IgD-negative memory B cell (primary cell): ENCODE data around the gene HSPA9. TPM values are rescaled to one million over a fixed set of nuclear protein-coding genes. Genes with fewer than 3 reads are reported as not detected.

Experiments used
- H3K27ac Mint-ChIP-seq, 3 donors: one replicate each; pipeline ENCODE4 v1.8.0; 2020 to 2022; ENCODE audit warnings: mild to moderate bottlenecking in 3 of 3, mixed read lengths in 3 of 3, moderate library complexity in 1 of 3
- H3K27me3 Mint-ChIP-seq: one replicate; pipeline ENCODE4 v1.8.0; 2021; ENCODE audit warnings: mixed read lengths
- H3K36me3 Mint-ChIP-seq: one replicate; pipeline ENCODE4 v1.8.0; 2020; ENCODE audit warnings: mild to moderate bottlenecking, mixed read lengths
- H3K4me1 Mint-ChIP-seq, 3 donors: one replicate each; pipeline ENCODE4 v1.8.0; 2020 to 2022; ENCODE audit warnings: mixed read lengths in 3 of 3, mild to moderate bottlenecking in 1 of 3
- H3K4me3 Mint-ChIP-seq, 4 donors: one replicate each; pipeline ENCODE4 v1.8.0; 2020 to 2022; ENCODE audit warnings: mild to moderate bottlenecking in 4 of 4, mixed read lengths in 4 of 4, moderate library complexity in 3 of 4
- H3K9me3 Mint-ChIP-seq, 3 donors: one replicate each; pipeline ENCODE4 v1.8.0; 2020 to 2021; ENCODE audit warnings: mixed read lengths in 3 of 3, mild to moderate bottlenecking in 1 of 3
- polyA plus RNA-seq: library from polyadenylated mRNA; unstranded; fragments of 300-500 nt; fragmentation: Illumina TruSeq; gene quantifications from one replicate; pipeline ENCODE4 v1.2.3, GENCODE V29; 2021

HSPA9 gene
- polyA plus RNA-seq, 1 donor from 2014 or later = 126 TPM

DNA sequence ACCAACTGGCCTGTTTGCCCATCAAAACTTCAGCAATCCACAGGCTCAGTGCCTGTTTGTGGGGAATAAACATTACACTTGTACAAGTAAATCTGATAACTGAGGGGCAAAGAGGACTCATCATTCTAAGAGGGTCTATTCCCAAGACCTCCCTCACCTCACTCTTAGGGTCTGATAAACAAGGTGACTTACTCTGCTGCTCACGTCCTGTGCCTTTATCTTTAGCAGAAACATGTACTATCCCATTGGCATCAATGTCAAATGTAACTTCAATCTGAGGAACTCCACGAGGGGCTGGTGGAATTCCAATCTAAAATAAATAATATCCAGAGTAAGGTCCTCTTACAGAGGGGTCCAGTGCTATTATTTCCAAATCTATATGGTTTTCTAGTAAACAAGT is 17.5 kb downstream of the HSPA9 start:
- no peaks in the 10 kb centered on the region for H3K9me3 Mint-ChIP-seq
- H3K4me1 Mint-ChIP-seq = no peaks in the 10 kb centered on the region
- H3K36me3 Mint-ChIP-seq = peaks cover 2% of the 10 kb centered on the region
- no peaks in the 10 kb centered on the region for H3K27me3 Mint-ChIP-seq
- H3K27ac Mint-ChIP-seq = no peak overlapping the region
- H3K4me3 Mint-ChIP-seq = no peak overlapping the region

DNA sequence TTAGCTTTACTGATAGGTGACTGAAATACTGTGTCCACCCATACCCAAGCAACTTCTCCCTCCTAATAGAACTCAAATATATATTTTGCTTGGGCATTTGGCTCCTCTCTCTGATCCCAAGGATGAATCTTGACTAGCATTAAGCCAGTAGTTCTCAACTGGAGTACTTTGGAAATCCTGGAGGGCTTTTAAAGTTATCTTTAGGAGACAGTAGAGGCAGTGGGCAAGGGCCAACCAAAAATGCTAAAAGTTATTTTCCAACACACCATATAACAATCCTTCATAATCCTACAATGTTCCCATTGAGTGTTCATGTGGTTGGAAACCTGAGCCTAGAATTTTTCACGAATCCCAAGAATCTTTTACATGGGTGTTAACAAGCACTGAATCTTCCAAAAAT is 21.1 kb downstream of the HSPA9 start:
- H3K4me1 Mint-ChIP-seq = peaks cover 0 to 4% (median 3%) of the 10 kb centered on the region in 3 donors
- H3K9me3 Mint-ChIP-seq = no peaks in the 10 kb centered on the region
- no peaks in the 10 kb centered on the region for H3K36me3 Mint-ChIP-seq
- no peak overlapping the region for H3K27ac Mint-ChIP-seq
- no peaks in the 10 kb centered on the region for H3K27me3 Mint-ChIP-seq
- H3K4me3 Mint-ChIP-seq = no peak overlapping the region

DNA sequence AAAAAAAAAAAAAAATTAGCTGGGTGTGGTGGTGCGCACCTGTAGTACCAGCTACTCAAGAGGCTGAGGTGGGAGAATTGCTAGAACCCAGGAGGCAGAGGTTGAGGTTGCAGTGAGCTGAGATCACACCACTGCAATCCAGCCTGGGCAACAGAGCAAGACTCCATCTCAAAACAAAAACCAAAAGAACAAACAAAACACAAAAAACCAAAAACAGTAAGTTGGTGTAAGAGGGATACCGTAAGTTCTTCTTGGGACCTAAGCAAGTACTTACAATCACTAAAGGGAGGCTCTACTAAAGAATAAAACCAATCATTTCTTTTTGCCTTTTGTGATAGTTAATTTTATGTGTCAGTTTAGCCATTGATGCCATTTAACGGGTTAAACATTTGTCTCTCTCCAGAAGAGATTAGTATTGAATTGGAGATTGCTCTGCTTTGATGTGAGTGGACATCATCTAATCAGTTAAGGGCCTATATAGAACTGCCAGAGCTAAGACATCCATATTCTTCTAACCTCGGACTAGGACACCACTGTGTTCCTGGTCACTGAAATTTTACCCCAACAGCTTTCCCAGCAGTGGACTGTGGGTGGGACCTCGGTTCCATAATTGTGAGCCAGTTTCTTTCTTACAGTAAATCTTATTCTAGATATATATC is 21.6 kb downstream of the HSPA9 start:
- Mint-ChIP-seq H3K4me3 (no peak overlapping the region), H3K9me3 (no peaks in the 10 kb centered on the region), H3K4me1 (peaks cover 4 to 6% (median 4%) of the 10 kb centered on the region in 3 donors), H3K27me3 (no peaks in the 10 kb centered on the region), H3K36me3 (no peaks in the 10 kb centered on the region), H3K27ac (peak overlapping the region in 1 of 3 donors; percentile 86)

DNA sequence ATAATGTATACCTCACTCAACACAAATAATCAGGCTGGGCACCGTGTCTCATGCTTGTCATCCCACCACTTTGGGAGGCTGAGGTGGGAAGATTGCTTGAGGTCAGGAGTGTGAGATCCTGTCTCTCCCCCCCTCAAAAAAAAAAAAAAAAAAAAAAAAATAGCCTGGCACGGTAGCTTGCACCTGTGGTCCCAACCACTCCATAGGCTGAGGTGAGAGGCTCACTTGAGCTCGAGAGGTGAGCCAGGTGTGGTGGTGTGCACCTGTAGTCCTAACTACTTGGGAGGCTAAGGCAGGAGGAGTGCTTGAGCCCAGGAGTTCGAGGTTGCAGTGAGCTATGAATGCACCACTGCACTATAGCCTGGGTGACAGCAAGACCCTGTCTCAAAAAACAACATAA is 22.5 kb downstream of the HSPA9 start:
- Mint-ChIP-seq H3K9me3 (no peaks in the 10 kb centered on the region), H3K27ac (peak overlapping the region in 1 of 3 donors; percentile 86), H3K4me3 (no peak overlapping the region), H3K36me3 (no peaks in the 10 kb centered on the region), H3K27me3 (no peaks in the 10 kb centered on the region), H3K4me1 (peaks cover 11 to 12% (median 12%) of the 10 kb centered on the region in 3 donors)

DNA sequence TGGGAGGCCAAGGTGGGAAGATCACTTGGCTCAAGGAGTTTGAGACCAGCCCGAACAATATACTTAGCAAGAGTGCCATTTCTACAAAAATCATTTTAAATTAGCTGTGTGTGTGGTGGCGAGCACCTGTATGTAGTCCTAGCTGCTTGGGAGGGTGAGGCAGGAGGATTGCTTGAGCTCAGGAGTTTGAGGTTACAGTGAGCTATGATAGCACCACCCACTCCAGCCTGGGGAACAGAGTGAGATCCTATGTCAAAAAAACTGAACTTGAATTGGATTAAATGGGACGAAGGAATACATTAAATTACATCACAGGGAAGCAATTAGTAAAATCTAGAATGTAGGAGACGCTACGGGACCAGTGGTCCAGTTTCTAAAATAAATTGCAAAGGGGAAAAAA is 25.8 kb downstream of the HSPA9 start:
- no peaks in the 10 kb centered on the region for H3K9me3 Mint-ChIP-seq
- H3K4me1 Mint-ChIP-seq = peaks cover 16 to 27% (median 18%) of the 10 kb centered on the region in 3 donors
- H3K4me3 Mint-ChIP-seq = no peak overlapping the region
- no peaks in the 10 kb centered on the region for H3K27me3 Mint-ChIP-seq
- H3K36me3 Mint-ChIP-seq = no peaks in the 10 kb centered on the region
- H3K27ac Mint-ChIP-seq = no peak overlapping the region

DNA sequence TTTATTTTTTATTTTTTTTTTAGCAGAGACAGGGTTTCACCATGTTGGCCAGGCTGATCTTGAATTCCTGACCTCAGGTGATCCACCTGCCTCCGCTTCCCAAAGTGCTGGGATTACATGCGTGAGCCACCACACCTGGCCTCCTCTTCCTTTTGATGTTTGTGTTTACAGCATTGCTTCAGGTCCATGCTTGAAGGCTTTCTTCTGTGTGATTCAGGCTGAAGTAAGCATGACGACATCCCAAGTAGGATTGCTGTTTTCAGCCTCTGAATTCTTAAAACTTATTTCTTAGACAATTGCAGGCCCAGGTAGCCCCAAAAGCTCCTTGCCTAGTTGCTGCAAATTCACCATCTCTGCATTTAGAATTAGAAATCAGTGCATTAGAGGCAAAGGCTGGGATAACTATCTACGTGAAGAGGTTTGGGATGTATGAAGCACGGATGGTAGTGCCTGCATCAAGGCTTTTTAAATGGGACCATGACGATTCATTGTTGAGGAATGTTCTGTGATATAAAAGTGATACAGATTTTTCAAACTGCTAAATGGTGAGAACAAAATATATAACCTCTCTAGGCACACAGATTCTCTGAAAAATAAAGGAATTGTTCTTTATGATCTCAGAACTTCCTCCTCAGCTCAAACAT is 29.2 kb downstream of the HSPA9 start:
- Mint-ChIP-seq H3K9me3 (no peaks in the 10 kb centered on the region), H3K4me3 (peak overlapping the region in 1 of 4 donors; percentile 62), H3K36me3 (no peaks in the 10 kb centered on the region), H3K4me1 (peaks cover 26 to 42% (median 39%) of the 10 kb centered on the region in 3 donors), H3K27me3 (no peaks in the 10 kb centered on the region), H3K27ac (peak overlapping the region; percentile 12 to 62 (median 23))

DNA sequence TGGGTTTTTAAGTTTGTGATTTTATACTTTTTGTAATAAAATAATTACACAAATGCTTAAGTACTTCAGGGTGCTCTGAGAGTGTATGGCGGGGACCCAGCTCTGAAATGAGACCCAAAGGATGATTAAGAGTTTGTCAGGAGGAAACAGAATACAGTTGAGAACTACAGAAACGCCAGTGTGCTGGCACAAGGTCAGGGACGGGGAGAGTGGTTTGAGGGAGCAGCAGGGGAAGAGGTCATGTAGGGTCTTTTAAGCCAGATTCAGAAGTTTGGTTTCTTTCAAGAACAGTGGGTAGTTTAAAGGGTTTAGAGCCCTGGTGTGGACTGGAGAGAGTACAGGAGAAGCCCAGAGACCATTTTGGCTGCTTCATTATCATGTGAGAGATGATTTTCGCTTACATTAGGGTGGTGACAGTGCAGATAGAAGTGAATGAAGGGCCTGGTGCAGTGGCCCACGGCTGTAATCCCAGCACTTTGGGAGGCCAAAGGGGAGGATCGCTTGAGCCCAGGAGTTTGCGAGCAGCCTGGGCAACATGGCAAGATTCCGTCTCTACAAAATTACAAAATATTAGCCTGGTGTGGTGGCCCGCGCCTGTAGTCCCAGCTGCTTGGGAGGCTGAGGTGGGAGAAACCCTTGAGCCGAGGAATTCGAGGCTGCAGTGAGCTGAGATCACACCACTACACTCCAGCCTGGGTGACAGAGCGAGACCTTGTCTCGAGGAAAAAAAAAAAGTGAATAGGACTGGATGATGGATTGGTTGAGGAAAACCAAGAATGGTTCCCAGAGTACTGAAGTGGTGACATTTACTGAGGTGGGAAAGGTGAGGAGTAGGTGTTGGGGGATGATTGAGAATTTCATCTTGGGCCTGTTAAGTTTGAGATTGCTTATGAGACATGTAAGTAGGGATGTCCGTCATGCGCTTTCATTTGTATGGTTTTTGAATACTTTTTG is 30.7 kb downstream of the HSPA9 start:
- Mint-ChIP-seq H3K36me3 (no peaks in the 10 kb centered on the region), H3K4me1 (peaks cover 32 to 57% (median 55%) of the 10 kb centered on the region in 3 donors), H3K27ac (peak overlapping the region; percentile 99 to 100 (median 99)), H3K9me3 (no peaks in the 10 kb centered on the region), H3K4me3 (peak overlapping the region; percentile 98 to 99 (median 99)), H3K27me3 (no peaks in the 10 kb centered on the region)

DNA sequence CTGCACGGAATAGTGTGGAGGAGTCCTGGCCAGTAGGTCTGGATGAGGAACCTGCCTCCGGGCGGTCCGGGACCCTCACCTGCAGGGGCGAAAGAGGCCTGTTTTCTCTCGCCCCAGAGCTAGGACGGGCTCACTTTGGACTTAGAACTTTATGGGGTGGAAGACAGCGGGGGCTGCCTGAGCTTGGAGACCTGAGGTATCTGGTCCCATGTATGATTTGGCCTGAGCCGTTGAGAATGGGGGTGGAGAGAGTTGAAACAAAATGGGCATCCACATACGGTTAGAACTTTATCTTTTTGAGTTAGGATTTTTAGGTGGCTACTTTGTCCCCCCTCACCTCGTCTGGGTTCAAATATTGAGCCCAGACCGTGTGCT is 31.5 kb downstream of the HSPA9 start:
- no peaks in the 10 kb centered on the region for H3K36me3 Mint-ChIP-seq
- peak overlapping the region; percentile 99 to 100 (median 99) for H3K27ac Mint-ChIP-seq
- peak overlapping the region; percentile 98 to 99 (median 99) for H3K4me3 Mint-ChIP-seq
- no peaks in the 10 kb centered on the region for H3K27me3 Mint-ChIP-seq
- H3K9me3 Mint-ChIP-seq = no peaks in the 10 kb centered on the region
- H3K4me1 Mint-ChIP-seq = peaks cover 36 to 60% (median 60%) of the 10 kb centered on the region in 3 donors

DNA sequence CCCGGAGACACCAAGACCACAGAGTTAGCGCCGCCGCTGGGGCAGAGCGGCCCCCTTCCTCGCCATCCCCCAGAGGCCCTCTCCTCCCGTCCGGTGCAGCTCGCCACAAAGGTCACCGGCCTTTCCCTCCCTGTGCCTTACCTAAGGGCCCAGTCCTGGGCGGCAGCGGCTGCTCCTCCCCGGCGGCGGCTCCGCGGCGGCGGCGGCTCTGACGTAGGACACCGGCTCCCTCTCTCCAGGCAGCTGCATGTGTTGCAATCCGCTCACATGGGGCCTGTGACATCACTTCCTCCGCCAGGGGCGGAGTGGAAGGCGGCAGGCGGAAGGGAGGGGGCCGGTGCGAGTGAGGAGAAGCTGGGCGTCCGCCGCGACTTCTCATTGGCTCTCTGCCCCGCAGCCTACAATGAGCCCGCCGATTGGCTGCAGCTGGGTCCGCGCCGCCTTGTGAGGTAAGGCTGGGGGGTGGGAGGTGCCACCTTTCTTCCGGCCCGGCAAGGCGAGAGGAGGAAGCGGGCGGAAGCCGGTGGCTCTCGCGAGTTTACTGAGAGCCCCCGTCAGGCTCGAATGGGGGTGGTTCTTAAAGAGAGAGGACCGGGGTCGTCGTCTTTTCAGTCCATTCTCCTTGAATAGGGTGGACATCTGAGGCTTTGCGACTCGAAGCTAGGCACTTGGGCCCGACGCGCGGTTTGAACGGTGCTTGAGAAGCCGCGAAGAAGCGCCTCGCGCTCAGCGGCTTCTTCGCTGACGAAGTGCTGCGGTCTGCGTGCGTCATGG is 32.1 kb downstream of the HSPA9 start, which contains the start of gene ETF1:
Gene ETF1, minus strand, starts transcription at position 281 of the 774 bp plus-strand sequence. CDS start 318 bp downstream, outside the sequence.
- H3K9me3 Mint-ChIP-seq = no peaks in the 10 kb centered on the region
- no peaks in the 10 kb centered on the region for H3K27me3 Mint-ChIP-seq

DNA sequence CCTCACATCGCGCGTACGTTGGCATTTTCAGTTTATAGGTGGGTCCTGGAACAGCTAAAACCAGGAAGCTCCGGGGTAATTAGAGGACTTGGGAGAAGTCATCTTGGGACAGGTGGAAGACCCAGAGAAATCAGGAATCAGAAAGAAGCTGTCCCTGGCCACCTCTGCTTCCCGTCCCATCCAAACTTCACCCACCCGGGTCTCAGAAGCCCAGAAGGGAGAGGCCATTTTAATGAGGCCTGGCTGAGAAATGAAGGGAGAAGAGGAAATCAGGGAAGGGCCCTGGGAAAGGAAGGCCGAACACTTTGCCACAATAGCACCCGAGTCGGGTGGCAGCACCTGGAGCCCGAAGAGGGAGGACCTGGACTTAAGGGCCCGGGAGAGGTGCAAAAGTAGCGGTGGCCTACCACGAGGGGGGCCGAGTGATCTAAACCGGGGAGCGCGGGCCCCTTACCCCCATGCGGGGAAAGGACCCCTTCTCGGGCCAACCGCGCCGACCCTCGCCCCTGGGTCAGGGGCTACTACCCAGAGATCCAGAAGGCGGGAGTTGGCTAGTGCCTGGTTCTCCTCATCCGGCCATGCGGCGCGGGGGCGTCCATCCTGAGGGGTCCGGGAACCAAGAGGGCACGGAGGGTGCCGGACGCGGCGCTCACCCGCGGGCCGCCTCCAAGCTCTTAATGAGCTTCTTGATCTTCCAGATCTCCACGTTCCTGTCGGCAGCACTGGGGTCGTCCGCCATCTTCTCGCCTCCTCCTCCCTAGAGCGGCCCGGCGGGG is 32.8 kb downstream of the HSPA9 start:
- no peaks in the 10 kb centered on the region for H3K36me3 Mint-ChIP-seq
- peak overlapping the region; percentile 98 to 99 (median 99) for H3K4me3 Mint-ChIP-seq
- no peaks in the 10 kb centered on the region for H3K9me3 Mint-ChIP-seq
- peaks cover 29 to 55% (median 51%) of the 10 kb centered on the region in 3 donors for H3K4me1 Mint-ChIP-seq
- H3K27me3 Mint-ChIP-seq = no peaks in the 10 kb centered on the region
- H3K27ac Mint-ChIP-seq = peak overlapping the region; percentile 99 to 100 (median 99)

More for the DNA sequence above, 32.1 kb downstream of the HSPA9 start, which contains the start of gene ETF1:
- Mint-ChIP-seq H3K27ac (peak within 1 kb of the TSS; percentile 99 to 100 (median 99)), H3K4me3 (peak within 1 kb of the TSS; percentile 98 to 99 (median 99)), H3K4me1 (peaks cover 32 to 58% (median 54%) of the 10 kb centered on the region in 3 donors), H3K36me3 (no peaks in the 10 kb centered on the region)

DNA sequence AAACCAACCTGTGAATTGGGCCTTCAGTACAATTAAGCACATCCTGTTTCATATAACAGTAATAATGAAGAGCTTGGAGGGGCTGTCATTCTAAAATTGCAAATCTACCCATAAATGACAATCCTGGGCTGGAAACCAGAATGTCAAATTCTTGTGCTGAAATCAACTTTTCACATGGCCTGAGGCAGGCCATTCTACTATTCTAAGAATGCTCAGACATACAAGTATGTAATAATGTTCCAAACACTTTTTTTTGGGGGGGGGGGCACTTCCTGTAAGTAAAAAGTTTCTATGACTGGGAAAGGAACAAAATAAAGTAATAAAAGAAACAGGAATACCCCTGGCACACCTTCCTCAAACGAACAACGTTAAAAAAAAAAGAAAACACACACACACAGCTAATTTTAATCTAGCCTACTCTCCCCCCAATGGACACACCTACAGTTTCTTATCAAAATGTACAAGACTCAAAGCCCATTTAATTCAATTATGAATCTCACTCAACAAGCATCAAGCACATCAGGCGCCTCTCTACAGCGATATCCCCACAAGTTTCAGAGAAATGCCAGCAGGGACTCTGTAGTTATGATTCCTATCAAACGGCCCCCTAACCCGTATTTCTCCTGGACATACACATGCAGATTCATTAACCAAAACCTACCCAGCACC is 33.6 kb downstream of the HSPA9 start:
- Mint-ChIP-seq H3K27me3 (no peaks in the 10 kb centered on the region), H3K36me3 (peaks cover 2% of the 10 kb centered on the region), H3K4me1 (peaks cover 36 to 58% (median 58%) of the 10 kb centered on the region in 3 donors), H3K4me3 (peak overlapping the region; percentile 98 to 99 (median 99)), H3K9me3 (no peaks in the 10 kb centered on the region), H3K27ac (peak overlapping the region; percentile 99 to 100 (median 99))

DNA sequence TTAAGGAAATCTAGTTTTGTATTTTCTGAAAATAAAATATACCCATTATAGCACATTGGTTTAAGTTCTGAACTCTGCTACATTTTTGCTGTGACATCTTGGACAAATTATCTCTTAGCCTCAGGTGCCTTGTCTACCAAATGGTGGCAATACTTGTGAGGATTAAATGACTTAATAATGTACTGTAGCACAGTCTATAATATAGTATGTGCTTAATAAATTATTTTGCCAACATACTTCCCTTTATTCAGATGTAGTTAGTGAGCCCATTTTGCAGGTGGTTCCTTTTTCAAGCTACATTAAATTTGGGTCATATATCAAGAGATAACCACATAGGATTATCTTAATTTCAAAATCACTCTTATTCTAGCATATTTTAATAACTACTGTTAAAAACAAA is 35.4 kb downstream of the HSPA9 start:
- peak overlapping the region in 1 of 3 donors; percentile 99 for H3K27ac Mint-ChIP-seq

More for the DNA sequence above, 35.4 kb downstream of the HSPA9 start:
- peaks cover 39 to 62% (median 53%) of the 10 kb centered on the region in 3 donors for H3K4me1 Mint-ChIP-seq
- H3K9me3 Mint-ChIP-seq = no peaks in the 10 kb centered on the region
- H3K4me3 Mint-ChIP-seq = peak overlapping the region in 2 of 4 donors; percentile 73 to 99
- no peaks in the 10 kb centered on the region for H3K27me3 Mint-ChIP-seq
- H3K36me3 Mint-ChIP-seq = peaks cover 2% of the 10 kb centered on the region
